Neural progenitor cell (in vitro differentiated cells): Measurements from ENCODE around the gene PIP5KL1.
A peak's percentile ranks its signal among the peaks of the same experiment; 100 is the strongest.

ENCODE experiments used
- CTCF ChIP-seq: fragments of 200-600 bp; sonication (generic); IDR thresholded peaks from 2 replicates; pipeline ENCODE4 v1.5.1; 2017; ENCODE audit warnings: antibody characterized with exemption, mild to moderate bottlenecking
- EZH2 ChIP-seq: fragments of 200-600 bp; sonication (generic); IDR thresholded peaks from 2 replicates; pipeline ENCODE4 v1.6.1; 2017; ENCODE audit warnings: antibody characterized with exemption, mild to moderate bottlenecking, moderate library complexity
- EZH2phosphoT487 ChIP-seq: fragments of 200-600 bp; sonication (generic); IDR thresholded peaks from 2 replicates; pipeline ENCODE4 v1.6.1; 2017; ENCODE audit warnings: antibody characterized with exemption

DNA sequence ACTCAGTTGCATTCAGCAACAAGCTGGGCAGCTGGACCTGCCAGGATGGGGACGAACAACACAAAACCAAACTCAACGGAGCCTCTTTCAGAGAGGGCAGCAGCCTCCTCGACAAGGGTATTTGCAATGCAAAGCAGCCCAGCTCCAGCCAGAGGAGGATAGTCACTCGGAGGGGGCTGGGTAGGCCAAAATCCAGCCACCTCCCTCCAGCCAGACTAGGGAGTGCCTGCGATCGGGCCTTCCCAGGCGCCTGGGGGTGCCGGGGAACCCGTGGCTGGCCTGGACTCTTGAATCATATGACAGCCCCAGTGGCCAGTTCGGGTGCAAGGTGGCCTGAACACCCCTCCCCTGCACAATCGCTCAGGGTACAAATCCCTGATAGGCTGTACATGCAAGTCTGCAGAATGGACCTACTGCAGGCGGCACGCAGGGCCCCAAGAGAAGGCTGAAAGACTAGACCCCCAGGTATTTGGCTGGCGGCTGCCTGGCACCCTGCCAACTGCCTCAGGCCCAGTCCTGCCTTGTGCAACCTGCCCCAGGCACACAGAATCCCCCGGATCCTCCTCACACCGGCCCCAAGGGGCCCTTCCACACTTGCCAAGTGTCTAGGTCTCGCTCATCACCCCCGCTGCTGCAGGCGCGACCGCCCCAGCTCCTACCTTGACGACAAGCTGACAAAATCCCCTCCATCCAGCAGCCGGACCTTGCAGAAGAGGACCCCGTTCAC is 48.9 kb upstream of the PIP5KL1 start:
- TF ChIP-seq CTCF (peak; percentile 6), EZH2phosphoT487 (no peak), EZH2 (no peak)
